K562 (cell line): ENCODE data around the gene ENTREP3. TPM values are rescaled to one million over a fixed set of nuclear protein-coding genes. Genes with fewer than 3 reads are reported as not detected.

Experiments used
- ARHGAP35 ChIP-seq: fragments of 450-650 bp; IDR thresholded peaks from 2 replicates; pipeline ENCODE4 v1.6.1; 2018; ENCODE audit not compliant: partially characterized antibody
- ARID1B ChIP-seq: fragments of 450-650 bp; IDR thresholded peaks from 2 replicates; pipeline ENCODE4 v1.6.1; 2016; ENCODE audit warnings: antibody characterized with exemption, mild to moderate bottlenecking, inconsistent platforms
- CAMTA2 ChIP-seq: fragments of 250-450 bp; sonication (Bioruptor Pico); conservative IDR thresholded peaks from 2 replicates; pipeline ENCODE4 v1.5.1; 2022
- EP300 ChIP-seq: IDR thresholded peaks from 2 replicates; pipeline ENCODE4 v1.6.1; 2012; ENCODE audit warnings: low read length, improper control_type of control experiment
- ETS2 ChIP-seq: IDR thresholded peaks from 2 replicates; pipeline ENCODE4 v1.6.1; 2016; ENCODE audit warnings: borderline replicate concordance, missing genetic modification characterization, mild to moderate bottlenecking, moderate library complexity, missing compliant biosample characterization; ENCODE audit not compliant: poor library complexity, severe bottlenecking
- EZH2 ChIP-seq: IDR thresholded peaks from 2 replicates; pipeline ENCODE4 v1.6.1; 2012; ENCODE audit warnings: low read depth, mild to moderate bottlenecking, inconsistent platforms, low read length, borderline replicate concordance
- GABPB1 ChIP-seq: sonication (generic); formaldehyde crosslinking; IDR thresholded peaks from 2 replicates; pipeline ENCODE4 v1.8.0; 2022; ENCODE audit warnings: mild to moderate bottlenecking, missing genetic modification reagents
- HDAC1 ChIP-seq, 2 experiments: fragments of 450-650 bp; IDR thresholded peaks; 2 replicates each; pipeline ENCODE4 v1.6.1; 2016 to 2017; ENCODE audit warnings: inconsistent platforms in 1 of 2, mild to moderate bottlenecking in 1 of 2, moderate library complexity in 1 of 2
- KAT8 ChIP-seq: fragments of 450-650 bp; IDR thresholded peaks from 2 replicates; pipeline ENCODE4 v1.6.1; 2016; ENCODE audit warnings: low read depth, mild to moderate bottlenecking
- NCOA4 ChIP-seq: fragments of 450-650 bp; IDR thresholded peaks from 2 replicates; pipeline ENCODE4 v1.6.1; 2018; ENCODE audit warnings: mild to moderate bottlenecking; ENCODE audit not compliant: partially characterized antibody
- NCOA6 ChIP-seq: fragments of 450-650 bp; IDR thresholded peaks from 2 replicates; pipeline ENCODE4 v1.6.1; 2017; ENCODE audit warnings: mild to moderate bottlenecking
- RBM17 ChIP-seq: fragments of 200-400 bp; formaldehyde crosslinking; IDR thresholded peaks from 2 replicates; pipeline ENCODE4 v1.6.1; 2017; ENCODE audit warnings: low read depth, mild to moderate bottlenecking, low read length, borderline replicate concordance
- STAT5A ChIP-seq: IDR thresholded peaks from 2 replicates; pipeline ENCODE4 v1.6.1; 2012; ENCODE audit warnings: low read length, inconsistent platforms, borderline replicate concordance
- TEAD2 ChIP-seq: fragments of 450-650 bp; IDR thresholded peaks from 2 replicates; pipeline ENCODE4 v1.6.1; 2016; ENCODE audit warnings: missing genetic modification characterization, control low read depth, missing compliant biosample characterization
- TEAD4 ChIP-seq, 2 experiments: sonication (generic) in 1 of 2; formaldehyde crosslinking in 1 of 2; IDR thresholded peaks; 2 replicates each; pipeline versions ENCODE4 v1.6.1 to v1.8.0; 2012 to 2022; ENCODE audit warnings: borderline replicate concordance in 1 of 2, inconsistent platforms in 1 of 2, low read length in 1 of 2, mild to moderate bottlenecking in 1 of 2, missing genetic modification reagents in 1 of 2
- XRCC5 ChIP-seq: fragments of 200-400 bp; formaldehyde crosslinking; IDR thresholded peaks from 2 replicates; pipeline ENCODE4 v1.6.1; 2017; ENCODE audit warnings: low read depth, mild to moderate bottlenecking, low read length
- ZNF175 ChIP-seq: fragments of 200-800 bp; sonication (Bioruptor generic); IDR thresholded peaks from 2 replicates; pipeline ENCODE4 v1.6.1; 2016; ENCODE audit warnings: low read depth, mild to moderate bottlenecking, missing genetic modification characterization, missing compliant biosample characterization
- ZNF778 ChIP-seq: fragments of 450-650 bp; formaldehyde crosslinking; IDR thresholded peaks from 2 replicates; pipeline ENCODE4 v1.4.0; 2020; ENCODE audit warnings: mild to moderate bottlenecking, moderate library complexity
- polyA plus RNA-seq, 8 experiments: library from polyadenylated mRNA; depleted of rRNA in 4 of 8; stranded (reverse) in 5 of 8; unstranded in 3 of 8; fragments of >200 nt; fragmentation: Nextera tagmentation in 2 of 8; fragmentation: Illumina TruSeq in 1 of 8; extraction: Ambion mirVana in 2 of 8; extraction: Trizol in 1 of 8; gene quantifications; 2 replicates each; pipeline versions ENCODE4 v1.2.1 to v1.2.3, GENCODE V29; 2011 to 2014; ENCODE audit warnings: inconsistent platforms in 1 of 8, missing spikeins in 1 of 8
- total RNA-seq, 7 experiments: library from RNA; depleted of rRNA in 6 of 7; stranded (reverse); fragments of >200 nt in 6 of 7; fragmentation: Illumina TruSeq in 2 of 7; extraction: Trizol in 2 of 7; gene quantifications; 2 replicates each; pipeline versions ENCODE4 v1.2.1 to v1.2.3, GENCODE V29; 2011 to 2021; ENCODE audit warnings: low replicate concordance in 1 of 7
- TF ChIP-seq, protein P1 (sequence below), 2 experiments: fragments of 450-650 bp in 1 of 2; sonication (generic) in 1 of 2; formaldehyde crosslinking; conservative IDR thresholded peaks; 2 replicates each; pipeline versions ENCODE4 v1.4.0 to v1.8.1; 2020 to 2022; ENCODE audit warnings: mild to moderate bottlenecking in 1 of 2, missing genetic modification reagents in 1 of 2
- TF ChIP-seq, protein P2 (sequence below): sonication (generic); formaldehyde crosslinking; IDR thresholded peaks from 2 replicates; pipeline ENCODE4 v1.8.1; 2023; ENCODE audit warnings: mild to moderate bottlenecking, missing genetic modification reagents
- TF ChIP-seq, protein P3 (sequence below): fragments of 250-450 bp; sonication (Bioruptor Pico); IDR thresholded peaks from 2 replicates; pipeline ENCODE4 v1.6.1; 2021; ENCODE audit warnings: mild to moderate bottlenecking
- TF ChIP-seq, protein P4 (sequence below), 2 experiments: fragments of 250-450 bp in 1 of 2; fragments of 450-650 bp in 1 of 2; sonication (Bioruptor Pico) in 1 of 2; IDR thresholded peaks; 2 replicates each; pipeline versions ENCODE4 v1.6.1 to v1.8.0; 2016 to 2021; ENCODE audit warnings: mild to moderate bottlenecking in 2 of 2, moderate library complexity in 2 of 2, missing compliant biosample characterization in 1 of 2, missing genetic modification characterization in 1 of 2
- TF ChIP-seq, protein P5 (sequence below): fragments of 450-650 bp; IDR thresholded peaks from 2 replicates; pipeline ENCODE4 v1.7.0; 2016; ENCODE audit warnings: borderline replicate concordance

ENTREP3 gene
- total and polyA plus RNA-seq, 9 of the 15 experiments (the other 6 are each of a cell fraction or from before 2014, with no cell fraction given), result 1.9 to 41.8 (median 5.9) TPM

DNA sequence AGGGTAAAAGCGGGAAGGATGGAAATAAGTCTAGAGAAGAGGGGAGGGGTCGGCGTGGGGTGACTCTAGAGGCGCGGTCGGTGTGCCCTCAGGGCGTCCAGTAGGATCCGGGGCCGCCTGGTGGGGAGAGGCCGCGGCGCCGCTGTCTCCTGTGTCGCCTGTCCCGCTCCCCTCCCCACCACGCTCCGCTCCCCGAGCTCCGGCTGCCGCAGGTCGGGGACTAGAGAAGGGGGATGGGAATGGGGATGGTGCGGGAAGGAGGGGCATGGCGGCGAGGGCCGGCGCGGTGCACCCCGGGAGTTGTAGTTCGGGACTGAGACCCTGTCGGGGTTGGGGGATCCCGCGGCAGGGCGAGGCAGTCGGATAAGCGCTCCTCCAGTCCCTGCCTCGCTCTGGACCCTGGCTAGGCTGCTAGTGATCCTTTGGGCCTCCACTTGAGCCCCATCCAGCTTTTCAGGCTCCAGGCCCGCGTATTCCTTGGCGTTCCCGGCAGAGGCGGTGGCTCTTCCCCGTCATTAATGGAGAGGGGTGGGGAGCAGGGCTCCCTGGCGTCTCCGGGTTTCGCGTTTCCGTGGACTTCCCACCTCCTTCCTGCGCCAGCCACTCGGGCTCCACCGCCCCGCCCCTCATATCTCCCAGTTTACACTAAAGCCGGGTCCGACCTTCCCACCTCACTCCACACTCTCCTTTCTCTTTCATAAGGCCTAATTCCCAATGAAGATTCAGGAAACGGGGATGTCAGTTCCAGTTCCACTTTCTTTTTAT is at the start of gene ENTREP3 (continued):
- TF ChIP-seq, protein P1, sequence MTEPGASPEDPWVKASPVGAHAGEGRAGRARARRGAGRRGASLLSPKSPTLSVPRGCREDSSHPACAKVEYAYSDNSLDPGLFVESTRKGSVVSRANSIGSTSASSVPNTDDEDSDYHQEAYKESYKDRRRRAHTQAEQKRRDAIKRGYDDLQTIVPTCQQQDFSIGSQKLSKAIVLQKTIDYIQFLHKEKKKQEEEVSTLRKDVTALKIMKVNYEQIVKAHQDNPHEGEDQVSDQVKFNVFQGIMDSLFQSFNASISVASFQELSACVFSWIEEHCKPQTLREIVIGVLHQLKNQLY (CRISPR knock-in tag; conservative IDR thresholded peaks at IDR 0.05), result no peak
- TF ChIP-seq ZNF175, result no peak
- no peak for TF ChIP-seq XRCC5
- TF ChIP-seq RBM17, result no peak
- TF ChIP-seq KAT8, result no peak
- TF ChIP-seq, protein P2, sequence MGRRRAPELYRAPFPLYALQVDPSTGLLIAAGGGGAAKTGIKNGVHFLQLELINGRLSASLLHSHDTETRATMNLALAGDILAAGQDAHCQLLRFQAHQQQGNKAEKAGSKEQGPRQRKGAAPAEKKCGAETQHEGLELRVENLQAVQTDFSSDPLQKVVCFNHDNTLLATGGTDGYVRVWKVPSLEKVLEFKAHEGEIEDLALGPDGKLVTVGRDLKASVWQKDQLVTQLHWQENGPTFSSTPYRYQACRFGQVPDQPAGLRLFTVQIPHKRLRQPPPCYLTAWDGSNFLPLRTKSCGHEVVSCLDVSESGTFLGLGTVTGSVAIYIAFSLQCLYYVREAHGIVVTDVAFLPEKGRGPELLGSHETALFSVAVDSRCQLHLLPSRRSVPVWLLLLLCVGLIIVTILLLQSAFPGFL (CRISPR knock-in tag), result no peak
- TF ChIP-seq CAMTA2, result no peak
- no peak for TF ChIP-seq NCOA4
- TF ChIP-seq, protein P3, sequence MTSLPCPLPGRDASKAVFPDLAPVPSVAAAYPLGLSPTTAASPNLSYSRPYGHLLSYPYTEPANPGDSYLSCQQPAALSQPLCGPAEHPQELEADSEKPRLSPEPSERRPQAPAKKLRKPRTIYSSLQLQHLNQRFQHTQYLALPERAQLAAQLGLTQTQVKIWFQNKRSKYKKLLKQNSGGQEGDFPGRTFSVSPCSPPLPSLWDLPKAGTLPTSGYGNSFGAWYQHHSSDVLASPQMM (CRISPR knock-in tag), result no peak
- TF ChIP-seq GABPB1 (CRISPR knock-in tag), result peak; percentile 73; the same call in 1 of the 2 replicates
- TF ChIP-seq ZNF778 (CRISPR knock-in tag), result no peak
- TF ChIP-seq TEAD4 (IDR thresholded peaks at IDR 0.05; ENCODE audit: low read length), result no peak
- no peak for TF ChIP-seq TEAD4 (CRISPR knock-in tag; IDR thresholded peaks at IDR 0.05; ENCODE audit: borderline replicate concordance)
- TF ChIP-seq, protein P4, sequence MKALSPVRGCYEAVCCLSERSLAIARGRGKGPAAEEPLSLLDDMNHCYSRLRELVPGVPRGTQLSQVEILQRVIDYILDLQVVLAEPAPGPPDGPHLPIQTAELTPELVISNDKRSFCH (CRISPR knock-in tag; IDR thresholded peaks at IDR 0.05), result no peak
- TF ChIP-seq, protein P4 (tag; IDR thresholded peaks at IDR 0.05), result no peak; the same call in 1 of the 2 replicates
- no peak for TF ChIP-seq ARID1B
- TF ChIP-seq TEAD2 (tag), result no peak
- TF ChIP-seq ETS2 (tag), result no peak
- no peak for TF ChIP-seq EZH2
- TF ChIP-seq, protein P5, sequence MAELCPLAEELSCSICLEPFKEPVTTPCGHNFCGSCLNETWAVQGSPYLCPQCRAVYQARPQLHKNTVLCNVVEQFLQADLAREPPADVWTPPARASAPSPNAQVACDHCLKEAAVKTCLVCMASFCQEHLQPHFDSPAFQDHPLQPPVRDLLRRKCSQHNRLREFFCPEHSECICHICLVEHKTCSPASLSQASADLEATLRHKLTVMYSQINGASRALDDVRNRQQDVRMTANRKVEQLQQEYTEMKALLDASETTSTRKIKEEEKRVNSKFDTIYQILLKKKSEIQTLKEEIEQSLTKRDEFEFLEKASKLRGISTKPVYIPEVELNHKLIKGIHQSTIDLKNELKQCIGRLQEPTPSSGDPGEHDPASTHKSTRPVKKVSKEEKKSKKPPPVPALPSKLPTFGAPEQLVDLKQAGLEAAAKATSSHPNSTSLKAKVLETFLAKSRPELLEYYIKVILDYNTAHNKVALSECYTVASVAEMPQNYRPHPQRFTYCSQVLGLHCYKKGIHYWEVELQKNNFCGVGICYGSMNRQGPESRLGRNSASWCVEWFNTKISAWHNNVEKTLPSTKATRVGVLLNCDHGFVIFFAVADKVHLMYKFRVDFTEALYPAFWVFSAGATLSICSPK, result no peak
- TF ChIP-seq ARHGAP35, result no peak
- TF ChIP-seq EP300, result no peak; the same call in 1 of the 2 replicates
- 0 out of 4 replicates have a peak, but pooled peaks of 1 of the 2 experiments have one; percentile 50 for TF ChIP-seq HDAC1 (IDR thresholded peaks at IDR 0.05)
- TF ChIP-seq STAT5A, result no peak
- TF ChIP-seq NCOA6, result no peak
